GM21381 (cell line): ENCODE data around the gene PLEKHG5.
"Not testable (repeated sequence)": the region's sequence is repeated elsewhere in the genome, so short reads cannot be mapped to it uniquely, and the experiment has no call there.

Experiments
- ATAC-seq: cut with Tn5 transposase; IDR thresholded peaks from one replicate; pipeline ENCODE4 v1.9.1; 2021; ENCODE audit warnings: mild to moderate bottlenecking, moderate library complexity; ENCODE audit not compliant: unreplicated experiment

The PLEKHG5 gene

DNA sequence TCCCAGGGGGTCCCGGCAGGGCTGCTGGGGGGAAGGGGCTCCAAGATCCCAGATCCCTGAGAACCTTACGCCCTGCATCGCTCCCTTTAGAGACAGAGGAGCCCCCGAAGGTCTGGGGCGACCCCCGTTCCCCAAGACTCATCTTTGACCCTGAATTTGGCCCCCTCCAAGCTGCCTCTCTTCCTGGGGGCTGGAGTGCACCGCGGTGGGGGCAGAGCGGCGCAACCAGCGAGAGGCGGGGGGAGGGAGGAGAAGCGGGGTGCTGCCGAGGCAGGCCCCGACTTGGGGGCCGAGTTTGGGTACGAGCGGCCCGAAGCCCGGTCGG, 5.4 kb upstream of the PLEKHG5 start:
- ATAC-seq = no peak

DNA sequence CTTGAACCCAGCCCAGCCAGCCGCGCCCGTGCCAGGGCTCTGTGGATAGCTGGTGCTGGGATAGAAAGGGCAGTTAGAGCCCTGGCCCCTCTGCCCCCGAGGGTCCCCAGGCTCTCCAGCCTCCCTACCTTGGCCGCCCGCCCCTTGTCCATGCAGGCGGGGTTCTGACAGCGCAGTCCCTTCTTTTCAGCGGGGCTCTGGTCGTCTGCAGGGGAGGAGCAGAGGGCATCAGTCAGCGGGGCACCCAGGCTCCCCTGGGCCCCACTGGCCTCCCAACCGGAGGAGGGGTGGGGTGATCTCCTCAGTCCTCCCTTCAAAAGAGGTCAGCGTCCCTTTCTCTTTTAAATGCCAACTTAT, 4.9 kb upstream of the PLEKHG5 start:
- ATAC-seq = no peak

GRCh38 chr1:6495540-6496364, 4.3 kb upstream of the PLEKHG5 start:
- no peak for ATAC-seq

DNA sequence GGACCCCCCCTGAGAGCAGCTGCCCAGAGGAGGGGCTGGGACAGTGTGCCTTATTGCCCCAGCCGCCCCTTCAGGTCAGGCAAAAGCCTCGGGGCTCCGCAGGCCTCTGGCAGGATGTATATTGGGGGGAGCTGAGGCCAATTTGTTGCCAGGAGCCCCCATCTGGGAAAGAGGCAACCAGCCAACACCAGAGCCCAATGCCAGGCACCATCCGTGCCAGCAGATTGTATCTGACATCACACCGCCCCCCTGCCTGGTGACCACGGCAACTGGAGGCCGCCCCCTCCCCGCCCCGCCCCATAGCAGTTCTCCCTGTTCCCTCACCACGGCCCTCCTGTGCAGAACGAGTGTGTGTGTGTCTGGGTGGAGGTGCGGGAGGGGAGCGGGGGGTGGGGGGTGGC, 3.6 kb upstream of the PLEKHG5 start:
- no peak for ATAC-seq

- no peak for ATAC-seq
Observed at GRCh38 chr1:6494627-6495026, 3.2 kb upstream of the PLEKHG5 start.

- ATAC-seq = not testable (repeated sequence)
Observed at GRCh38 chr1:6493834-6494223, 2.4 kb upstream of the PLEKHG5 start.

DNA sequence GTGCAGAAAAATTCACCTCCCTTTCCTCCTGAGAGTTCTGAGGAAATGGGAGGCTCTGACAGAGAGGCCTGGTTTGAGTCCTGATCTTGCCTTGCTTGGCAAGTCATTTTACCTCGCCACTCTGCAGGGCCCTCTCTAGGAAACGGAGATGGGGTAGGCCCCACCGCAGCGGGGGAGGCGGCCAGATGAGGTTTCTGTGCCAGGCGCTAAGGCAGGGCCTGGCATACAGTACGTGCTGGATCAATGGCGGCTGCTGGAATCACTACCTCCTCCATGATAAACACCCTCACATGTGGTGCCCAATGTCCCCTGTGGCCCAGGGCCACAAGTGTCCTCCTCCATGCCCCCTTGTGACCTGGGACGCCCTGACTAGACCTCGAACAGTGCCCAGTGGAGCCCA, 499 bp upstream of the PLEKHG5 start:
- no peak for ATAC-seq

DNA sequence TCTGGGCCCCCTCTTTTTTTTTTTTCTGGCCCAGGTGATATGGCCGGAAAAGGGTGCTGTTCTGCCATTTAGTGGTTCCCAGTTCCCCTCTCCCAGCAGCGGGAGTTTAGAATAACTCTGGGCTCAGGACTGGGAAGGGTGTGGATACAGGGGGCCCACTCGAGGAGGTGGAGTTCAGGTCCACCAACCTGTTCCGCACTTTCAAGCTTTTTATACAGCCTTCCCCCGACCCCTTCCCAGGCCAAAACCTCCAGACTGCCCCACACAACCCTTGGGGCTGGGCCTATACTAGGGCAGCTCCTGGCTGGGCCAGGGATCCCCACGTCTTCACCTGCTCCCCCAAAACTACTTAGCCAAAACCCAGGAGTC, 402 bp downstream of the PLEKHG5 start:
- no peak for ATAC-seq

DNA sequence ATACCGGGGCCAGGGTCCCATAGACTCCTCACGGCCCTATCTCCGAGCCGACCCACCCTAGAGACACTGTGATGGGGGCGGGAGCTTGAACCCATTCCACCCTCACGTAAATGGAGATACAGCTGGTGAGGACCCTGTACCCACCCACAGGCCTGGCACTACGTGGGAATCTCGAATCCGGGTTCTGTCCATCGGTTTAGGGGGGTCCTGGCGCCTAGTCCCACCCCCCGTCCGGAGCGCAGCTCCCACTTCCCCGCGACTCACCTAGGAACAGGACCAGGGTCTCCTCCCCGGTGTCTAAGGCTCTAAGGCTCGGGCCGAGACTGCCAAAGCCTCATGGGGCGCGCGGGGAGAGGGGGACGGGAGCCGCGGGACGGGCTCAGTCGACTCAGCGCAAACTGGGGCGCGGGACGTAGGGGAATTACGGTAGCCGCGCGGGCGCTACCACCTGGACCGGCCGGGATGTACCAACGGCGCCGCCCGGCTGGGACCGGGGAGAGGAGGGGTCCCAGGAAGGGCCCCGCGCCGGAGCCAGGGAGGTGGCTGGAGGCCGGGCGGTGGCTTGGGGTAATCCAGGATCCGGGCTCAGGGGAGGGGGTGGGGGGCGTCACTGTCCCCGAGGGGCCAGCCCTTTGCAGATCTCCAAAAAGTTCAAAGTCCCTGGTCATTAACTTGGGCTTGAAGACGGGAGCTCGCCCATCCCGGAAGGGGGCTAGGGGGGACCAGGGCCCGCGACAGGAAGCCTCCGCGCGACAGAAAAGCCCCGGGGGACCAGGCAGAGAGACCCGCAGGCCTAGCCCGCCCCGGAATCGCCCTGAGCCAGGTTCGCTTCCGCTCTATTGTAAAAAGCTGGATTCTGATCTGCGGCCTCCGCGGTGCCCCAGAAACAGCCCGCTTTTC, 1.0 kb downstream of the PLEKHG5 start:
- peak; percentile 57 for ATAC-seq

DNA sequence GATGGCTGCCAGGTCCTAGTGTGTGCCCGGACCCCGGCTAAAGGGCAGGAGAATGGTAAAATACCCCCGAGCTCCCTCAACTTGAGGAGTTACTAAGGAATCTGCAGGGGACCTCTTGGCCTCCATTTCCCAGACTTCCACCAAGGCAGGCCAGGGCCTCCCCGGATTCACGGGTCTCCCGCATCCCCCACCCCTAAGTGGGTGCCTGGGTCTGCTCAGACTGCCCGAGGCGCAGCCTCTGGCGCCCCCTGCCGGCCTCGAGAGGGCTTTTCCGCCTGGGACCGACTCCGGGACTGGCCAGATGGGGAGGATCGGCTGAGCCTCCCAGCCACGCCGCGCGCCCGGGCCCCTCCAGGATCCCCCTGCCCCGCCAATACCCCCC, 1.7 kb downstream of the PLEKHG5 start:
- ATAC-seq = peak; percentile 46

DNA sequence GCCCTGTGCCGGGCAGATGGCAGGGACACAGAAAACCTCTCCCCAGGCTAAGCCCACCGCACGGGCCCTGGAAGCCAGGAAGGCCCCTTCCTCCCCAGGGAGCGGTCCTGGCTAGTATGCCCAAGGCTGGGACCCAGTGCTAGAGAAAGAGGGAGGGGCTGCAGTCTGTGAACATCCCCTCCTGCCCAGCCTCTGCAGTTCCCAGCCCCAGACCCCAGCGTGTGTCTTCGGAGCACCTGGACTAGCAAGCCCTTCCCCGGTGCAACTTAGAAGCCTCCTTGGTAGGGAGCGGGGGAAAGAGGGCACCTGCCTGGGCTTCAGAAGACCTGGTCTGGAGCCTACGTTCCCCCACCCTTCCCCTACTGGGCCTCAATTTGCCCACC, 2.1 kb downstream of the PLEKHG5 start:
- ATAC-seq = no peak

DNA sequence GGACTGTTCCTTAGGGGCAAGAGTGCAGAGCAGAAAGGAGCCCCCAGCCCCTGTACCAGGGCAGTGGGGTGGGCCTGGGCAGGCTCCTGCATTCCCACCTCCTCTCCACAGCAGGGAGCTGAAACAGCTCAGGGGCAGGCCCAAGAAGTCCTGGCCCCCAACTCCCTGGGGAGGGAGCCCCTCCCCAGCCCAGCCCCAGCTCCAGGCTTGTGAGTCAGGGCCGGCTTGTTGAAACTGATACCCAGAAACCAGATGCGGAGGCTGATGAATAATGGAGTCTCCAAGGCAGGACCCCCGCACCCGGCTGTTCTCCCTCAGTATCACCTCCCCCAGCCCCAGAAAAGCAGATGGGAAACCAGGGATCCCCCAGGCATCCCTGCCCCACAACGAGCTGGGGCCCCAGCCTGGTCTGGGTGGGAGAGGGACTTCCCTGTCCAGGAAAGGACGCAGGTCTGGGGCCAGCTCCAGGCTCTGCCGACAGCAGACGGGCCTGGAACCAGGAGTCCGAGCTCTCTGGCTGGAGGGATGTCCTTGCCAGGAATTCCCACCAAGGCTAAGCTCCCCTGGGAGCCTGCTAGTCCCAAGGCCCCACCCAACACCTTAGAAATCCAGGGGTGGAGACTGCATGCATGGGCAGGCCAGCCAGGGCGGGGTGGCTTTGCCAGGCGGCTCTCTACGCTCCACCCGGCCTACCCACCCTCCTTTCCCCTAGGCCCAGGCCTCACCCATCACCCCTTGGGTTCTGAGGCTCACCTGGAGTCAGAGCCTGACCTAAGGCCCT, 2.7 kb downstream of the PLEKHG5 start:
- no peak for ATAC-seq

DNA sequence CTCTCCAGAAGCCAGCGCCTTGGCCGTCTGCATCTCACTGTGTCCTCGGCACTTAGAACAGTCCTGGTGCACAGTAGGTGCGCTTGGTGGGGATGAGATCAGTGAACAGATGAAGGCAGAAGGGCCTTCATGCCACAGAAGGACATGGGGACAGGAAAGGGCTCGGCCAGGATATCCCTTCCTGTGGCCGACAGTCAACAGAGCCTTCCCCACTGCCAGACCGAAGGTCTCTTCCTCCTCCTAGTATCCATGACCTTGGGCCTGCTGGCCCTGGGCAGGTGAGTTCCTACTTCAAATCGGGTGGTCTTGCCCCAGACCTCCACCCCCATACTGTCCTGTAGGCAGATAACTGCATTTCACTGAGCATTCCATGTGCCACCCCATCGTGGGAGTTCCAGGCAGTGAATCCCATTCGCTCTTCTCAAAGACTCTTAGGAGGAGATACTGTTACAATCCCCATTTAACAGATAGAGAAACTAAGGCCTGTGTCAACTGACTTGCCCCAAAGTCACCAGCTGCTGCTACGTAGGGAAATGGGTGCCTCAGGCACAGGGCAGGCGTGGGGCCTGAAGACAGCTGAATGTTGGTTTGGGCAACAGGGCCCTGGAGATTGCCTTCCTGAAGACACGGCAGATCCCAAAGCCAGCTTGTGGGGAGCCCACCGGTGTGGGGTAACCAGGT, 3.5 kb downstream of the PLEKHG5 start:
- no peak for ATAC-seq

GRCh38 chr1:6486433-6487011, 4.9 kb downstream of the PLEKHG5 start:
- no peak for ATAC-seq

DNA sequence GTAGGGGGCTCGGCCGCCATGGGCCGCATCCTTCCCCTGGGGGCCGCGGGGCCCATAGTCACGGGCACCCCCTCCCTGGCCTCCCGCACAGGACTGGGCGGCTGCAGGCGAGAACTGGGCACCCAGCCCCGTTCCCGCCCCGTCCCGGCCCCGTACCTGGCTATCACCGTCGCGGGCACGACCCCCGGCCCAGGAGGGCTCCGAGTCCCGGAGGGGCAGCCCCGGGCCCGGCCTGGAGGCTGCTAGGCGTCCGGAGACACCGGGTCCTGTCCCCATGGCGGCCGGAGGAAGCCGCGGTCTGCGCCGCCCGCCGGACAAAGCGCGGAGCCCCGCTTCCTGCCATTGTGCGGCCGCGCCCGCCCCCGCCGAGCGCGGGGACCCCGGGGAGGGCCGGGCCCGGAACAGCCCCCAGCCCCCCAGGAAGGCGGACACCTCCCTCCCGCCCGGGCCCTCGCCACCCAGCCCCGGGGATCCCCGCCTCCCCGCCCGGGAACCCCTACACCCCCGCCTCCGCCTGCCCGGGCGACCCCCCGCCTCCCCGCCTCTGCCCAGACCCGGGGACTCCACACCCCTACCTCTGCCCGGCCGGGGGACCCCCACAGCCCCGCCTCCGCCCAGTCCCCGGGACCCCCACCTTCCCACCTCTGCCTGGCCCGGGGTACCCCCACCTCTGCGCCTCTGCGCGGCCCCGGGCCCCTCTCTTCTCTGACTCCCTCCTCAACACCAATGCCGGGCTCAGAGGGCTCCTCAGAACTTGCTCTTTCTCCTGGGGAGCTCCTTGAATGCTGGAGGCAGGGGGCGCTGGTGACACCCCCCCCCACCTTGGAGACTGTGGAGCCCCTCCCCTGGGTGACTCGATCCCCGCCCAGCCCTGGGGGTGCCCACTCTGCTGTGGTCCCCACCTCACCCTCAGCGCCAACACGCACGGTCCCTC, 6.0 kb downstream of the PLEKHG5 start:
- ATAC-seq = no peak

GRCh38 chr1:6484826-6485167, 6.7 kb downstream of the PLEKHG5 start:
- ATAC-seq = no peak

DNA sequence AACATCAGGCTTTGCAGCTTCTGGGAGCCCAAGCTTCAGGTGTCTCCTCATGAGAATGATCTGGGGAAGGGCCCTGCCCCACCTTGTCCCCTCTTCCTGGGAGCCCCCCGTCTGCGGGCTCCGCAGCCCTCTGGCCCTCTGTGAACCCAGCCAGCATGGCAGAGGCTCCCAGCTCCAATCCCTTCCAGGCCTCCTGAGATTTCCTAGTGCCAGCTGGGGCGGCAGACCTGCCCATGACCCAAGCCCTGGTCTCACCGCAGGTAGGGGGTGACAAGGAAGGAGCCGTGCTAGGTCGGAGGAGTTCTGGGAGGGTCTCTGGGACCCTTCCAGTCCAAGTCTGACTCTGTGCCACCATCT, 7.7 kb downstream of the PLEKHG5 start:
- ATAC-seq = no peak

DNA sequence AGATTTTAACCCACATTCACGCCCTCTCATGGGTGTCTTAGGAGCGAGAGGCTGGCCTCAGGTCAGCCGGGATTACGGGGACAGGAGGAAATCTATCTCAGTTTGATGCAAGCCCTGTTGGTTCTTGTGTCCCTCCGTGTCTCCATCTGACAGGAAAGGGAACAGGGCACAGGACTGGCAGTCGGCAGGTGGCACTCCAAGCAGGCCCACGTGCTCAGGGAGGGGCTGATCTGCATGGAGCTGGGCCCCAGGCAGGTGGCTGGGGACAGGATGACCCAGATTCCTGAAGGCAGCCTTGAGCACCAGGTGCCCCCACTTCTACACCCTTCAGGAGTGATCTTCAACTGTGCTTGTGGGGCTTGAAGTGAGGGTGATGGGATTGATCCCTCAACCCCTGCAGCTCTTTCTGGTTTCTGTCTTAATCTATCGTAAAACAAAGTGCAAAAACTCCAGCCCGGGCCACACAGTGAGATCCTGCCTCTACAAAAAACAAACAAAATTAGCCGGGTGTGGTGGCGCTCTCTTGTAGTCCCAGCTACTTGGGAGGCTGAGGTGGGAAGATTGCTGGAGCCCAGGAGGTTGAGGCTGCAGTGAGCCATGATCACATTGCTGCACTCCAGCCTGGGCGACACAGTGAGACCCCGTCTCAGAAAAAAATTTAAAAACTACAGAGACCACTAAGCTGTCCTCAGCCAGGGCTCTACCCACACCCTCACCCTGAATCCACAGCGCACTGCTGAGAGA, 8.3 kb downstream of the PLEKHG5 start:
- ATAC-seq = no peak

- ATAC-seq = no peak
Observed at GRCh38 chr1:6481820-6482219, 9.6 kb downstream of the PLEKHG5 start.
